Activated CD4-positive, alpha-beta memory T cell treated with anti-CD3 and anti-CD28 coated beads, Interleukin-2, amount 10 ng/mL, durations not matched to agents 7 days and 5 days (primary cell): ENCODE measurements around the gene DLL1. TPM values are rescaled to one million over a fixed set of nuclear protein-coding genes. Genes with fewer than 3 reads are reported as not detected.

ENCODE experiments used
- CTCF ChIA-PET: fragments of 350-600 bp; sonication (Branson Sonifier 250); formaldehyde crosslinking; loops from one replicate; lab custom pipeline; 2021; ENCODE audit warnings: antibody characterized with exemption, inconsistent platforms; lab: Charles Lee
- POLR2A ChIA-PET: fragments of 350-600 bp; sonication (Branson Sonifier 250); formaldehyde crosslinking; loops from one replicate; lab custom pipeline; 2021; ENCODE audit warnings: antibody characterized with exemption; lab: Charles Lee
- DNase-seq: peaks from one replicate; pipeline ENCODE4 v3.0.0-alpha.2; 2020
- H3K27ac Mint-ChIP-seq: one replicate; pipeline ENCODE4 v1.8.0; 2021; ENCODE audit warnings: mild to moderate bottlenecking, mixed read lengths
- H3K27me3 Mint-ChIP-seq: one replicate; pipeline ENCODE4 v1.8.0; 2021; ENCODE audit warnings: mixed read lengths
- H3K36me3 Mint-ChIP-seq: one replicate; pipeline ENCODE4 v1.8.0; 2021; ENCODE audit warnings: low read depth, mixed read lengths
- H3K4me1 Mint-ChIP-seq: one replicate; pipeline ENCODE4 v1.8.0; 2021; ENCODE audit warnings: mixed read lengths
- H3K4me3 Mint-ChIP-seq: one replicate; pipeline ENCODE4 v1.8.0; 2021; ENCODE audit warnings: mild to moderate bottlenecking, mixed read lengths
- H3K9me3 Mint-ChIP-seq: one replicate; pipeline ENCODE4 v1.8.0; 2021; ENCODE audit warnings: mixed read lengths
- total RNA-seq, 2 experiments: library from RNA; stranded (reverse); gene quantifications; one replicate each; pipeline ENCODE4 v1.2.3, GENCODE V29; 2021

Gene DLL1
- total RNA-seq, 2 experiments from 2014 or later = 0.20 TPM; not detected in 1

GRCh38 chr6:170254315-170255213 lies 36.3 kb downstream of the DLL1 start:
- no peak overlapping the region for H3K4me3 Mint-ChIP-seq
- no peaks in the 10 kb centered on the region for H3K9me3 Mint-ChIP-seq
- no peak overlapping the region for H3K27ac Mint-ChIP-seq
- ChIA-PET POLR2A (no interaction called here), CTCF (no interaction called here)
- H3K36me3 Mint-ChIP-seq = no peaks in the 10 kb centered on the region
- H3K27me3 Mint-ChIP-seq = peaks cover 12% of the 10 kb centered on the region
- no peak for DNase-seq
- no peaks in the 10 kb centered on the region for H3K4me1 Mint-ChIP-seq

DNA sequence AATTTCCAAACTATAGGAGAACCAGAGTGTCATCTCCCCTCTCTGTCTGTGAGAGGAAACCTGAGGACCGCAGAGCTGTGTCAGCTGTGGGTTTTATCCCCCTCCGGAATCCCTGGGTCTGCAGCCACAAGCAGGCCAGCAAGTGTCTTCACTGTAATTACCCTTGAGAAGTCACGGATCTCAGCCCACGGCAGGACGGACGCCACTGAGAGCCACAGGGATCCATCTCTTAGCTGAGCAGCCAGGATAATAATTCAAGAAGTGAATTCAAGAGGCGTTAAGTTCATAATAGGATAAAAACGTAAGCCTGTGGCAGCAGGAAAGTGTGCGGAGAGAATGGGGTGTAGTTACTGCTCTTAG lies 37.0 kb downstream of the DLL1 start:
- Mint-ChIP-seq H3K9me3 (no peaks in the 10 kb centered on the region), H3K36me3 (no peaks in the 10 kb centered on the region), H3K27ac (no peak overlapping the region), H3K27me3 (peaks cover 12% of the 10 kb centered on the region), H3K4me1 (no peaks in the 10 kb centered on the region), H3K4me3 (no peak overlapping the region)
- POLR2A ChIA-PET = no interaction called here
- CTCF ChIA-PET = no interaction called here
- no peak for DNase-seq

DNA sequence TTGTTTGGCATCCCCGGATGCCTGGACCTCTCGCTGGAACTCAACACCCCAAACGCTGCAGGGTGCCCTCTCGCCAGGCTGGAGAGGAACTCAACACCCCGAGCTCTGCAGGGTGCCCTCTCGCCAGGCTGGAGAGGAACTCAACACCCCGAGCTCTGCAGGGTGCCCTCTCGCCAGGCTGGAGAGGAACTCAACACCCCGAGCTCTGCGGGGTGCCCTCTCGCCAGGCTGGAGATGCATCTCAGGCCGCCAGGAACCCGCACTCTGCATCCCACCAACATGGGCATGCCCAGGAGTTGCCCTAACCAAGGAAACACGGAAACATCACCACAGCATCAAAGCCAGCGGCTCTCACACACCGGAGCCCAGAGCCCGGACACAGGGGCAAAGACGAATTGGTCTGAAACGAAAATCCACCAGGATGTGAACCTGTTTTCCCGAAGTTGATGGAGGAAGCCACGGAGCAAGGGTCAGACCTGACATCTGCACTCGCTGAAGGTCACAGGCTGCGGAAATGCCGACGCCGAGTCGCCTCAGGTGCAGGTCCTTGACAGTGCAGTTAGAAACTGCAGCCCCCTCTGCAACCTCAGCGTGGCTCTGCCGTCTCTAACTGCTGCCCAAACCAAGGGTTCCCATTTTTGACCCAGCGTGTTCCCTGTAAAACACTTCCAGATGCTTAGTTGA lies 37.5 kb downstream of the DLL1 start:
- ChIA-PET POLR2A (no interaction called here), CTCF (no interaction called here)
- Mint-ChIP-seq H3K4me1 (no peaks in the 10 kb centered on the region), H3K4me3 (no peak overlapping the region), H3K36me3 (no peaks in the 10 kb centered on the region), H3K27ac (no peak overlapping the region), H3K9me3 (no peaks in the 10 kb centered on the region), H3K27me3 (peaks cover 7% of the 10 kb centered on the region)
- DNase-seq = no peak

DNA sequence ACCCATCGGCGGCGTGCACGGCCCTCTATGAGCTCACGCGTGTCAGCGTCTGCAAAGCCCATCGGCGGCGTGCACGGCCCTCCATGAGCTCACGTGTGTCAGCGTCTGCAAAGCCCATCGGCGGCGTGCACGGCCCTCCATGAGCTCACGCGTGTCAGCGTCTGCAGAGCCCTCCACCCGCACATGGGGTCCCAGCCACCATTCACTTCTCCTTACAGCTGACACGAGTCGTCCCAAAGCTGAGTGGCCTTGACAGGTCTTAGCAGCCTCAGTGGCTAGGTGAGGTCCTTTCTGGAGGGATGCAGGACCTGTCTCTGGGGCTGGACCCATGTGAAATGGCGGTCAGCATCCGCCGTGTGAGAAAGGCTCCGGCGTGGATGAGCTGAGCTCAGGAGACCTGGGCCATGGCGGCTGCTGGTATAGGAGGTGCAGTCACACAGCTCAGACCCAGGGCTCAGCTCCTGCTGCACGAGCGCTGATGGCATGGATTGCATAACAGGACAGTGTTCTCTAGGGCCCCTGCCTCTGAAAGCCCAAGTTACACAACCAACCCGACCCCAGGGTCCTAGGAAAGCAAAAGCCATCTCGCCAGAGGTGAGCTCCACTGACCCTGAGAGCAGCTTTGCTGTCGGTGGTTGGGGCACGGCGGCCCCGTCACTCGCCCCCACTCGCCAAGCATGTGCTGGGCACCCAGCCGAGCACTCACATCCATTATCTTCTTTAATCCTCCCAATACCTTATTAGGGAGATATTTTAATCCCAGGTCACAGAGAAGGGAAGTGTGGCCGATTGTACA lies 38.9 kb downstream of the DLL1 start:
- no peaks in the 10 kb centered on the region for H3K27me3 Mint-ChIP-seq
- H3K4me1 Mint-ChIP-seq = no peaks in the 10 kb centered on the region
- no peak overlapping the region for H3K4me3 Mint-ChIP-seq
- no peak overlapping the region for H3K27ac Mint-ChIP-seq
- H3K9me3 Mint-ChIP-seq = no peaks in the 10 kb centered on the region
- CTCF ChIA-PET = no interaction called here
- no peaks in the 10 kb centered on the region for H3K36me3 Mint-ChIP-seq
- POLR2A ChIA-PET = no interaction called here
- DNase-seq = no peak

DNA sequence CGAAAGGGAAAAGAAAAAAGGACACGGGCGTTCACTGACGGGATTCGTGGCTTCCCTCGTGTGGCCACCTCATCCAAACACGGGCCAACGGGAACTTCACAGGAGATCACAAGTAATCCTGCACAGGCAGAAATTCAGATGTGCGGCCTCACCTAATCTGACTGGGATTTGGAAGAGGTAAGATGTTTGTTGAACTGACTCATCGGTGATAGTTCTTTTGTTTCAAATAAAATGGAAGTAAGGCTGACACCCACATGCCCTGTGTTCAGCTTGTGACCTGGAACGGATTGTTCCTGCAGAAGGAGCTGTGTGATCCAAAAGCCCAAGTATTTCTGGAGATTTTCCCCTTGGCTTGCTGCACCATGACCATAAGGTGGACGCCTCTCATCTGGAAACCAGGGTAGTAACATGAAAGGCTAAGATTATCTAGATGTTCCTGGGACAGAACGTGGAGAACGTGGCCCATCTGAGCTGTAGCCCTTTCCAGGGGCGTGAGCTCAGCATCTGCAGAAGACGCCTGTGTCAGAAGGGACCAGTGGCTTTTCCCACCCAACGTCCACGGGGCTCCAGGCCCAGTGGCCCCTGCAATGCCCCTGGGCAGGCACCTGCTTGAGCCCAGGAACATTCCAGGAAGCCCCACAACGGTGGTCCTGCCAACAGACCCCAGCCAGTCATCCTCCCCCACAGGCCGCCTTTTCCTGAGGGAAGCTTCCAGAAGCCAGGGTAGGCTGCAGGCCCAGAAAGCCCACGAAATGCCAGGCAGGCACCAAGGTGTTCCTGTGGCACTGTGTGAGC lies 39.7 kb downstream of the DLL1 start:
- ChIA-PET CTCF (no interaction called here), POLR2A (no interaction called here)
- no peaks in the 10 kb centered on the region for H3K4me1 Mint-ChIP-seq
- no peaks in the 10 kb centered on the region for H3K9me3 Mint-ChIP-seq
- no peak for DNase-seq
- H3K36me3 Mint-ChIP-seq = no peaks in the 10 kb centered on the region
- H3K27me3 Mint-ChIP-seq = no peaks in the 10 kb centered on the region
- H3K27ac Mint-ChIP-seq = no peak overlapping the region
- H3K4me3 Mint-ChIP-seq = no peak overlapping the region

DNA sequence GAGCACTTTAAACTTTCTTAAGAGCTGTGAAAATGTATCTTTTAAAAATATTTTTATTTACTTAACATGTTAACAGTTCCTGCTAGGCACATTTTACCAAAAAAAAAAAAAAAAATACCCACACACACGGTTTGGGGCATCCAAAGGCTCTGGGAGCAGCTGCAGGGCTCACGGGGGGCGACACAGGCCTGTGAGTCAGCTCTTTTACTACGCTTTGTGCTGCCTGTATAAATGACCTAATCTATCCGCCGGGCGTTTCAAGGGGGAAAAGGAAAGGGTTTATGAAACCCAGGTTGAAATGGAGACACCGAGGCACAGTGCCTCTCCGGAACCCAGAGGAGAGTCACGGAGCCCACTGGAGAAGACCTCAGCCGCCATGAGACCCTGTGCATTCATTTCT lies 40.4 kb downstream of the DLL1 start:
- Mint-ChIP-seq H3K9me3 (no peaks in the 10 kb centered on the region), H3K36me3 (no peaks in the 10 kb centered on the region), H3K27ac (no peak overlapping the region), H3K4me3 (no peak overlapping the region), H3K4me1 (no peaks in the 10 kb centered on the region), H3K27me3 (no peaks in the 10 kb centered on the region)
- ChIA-PET CTCF (no interaction called here), POLR2A (no interaction called here)
- DNase-seq = no peak

DNA sequence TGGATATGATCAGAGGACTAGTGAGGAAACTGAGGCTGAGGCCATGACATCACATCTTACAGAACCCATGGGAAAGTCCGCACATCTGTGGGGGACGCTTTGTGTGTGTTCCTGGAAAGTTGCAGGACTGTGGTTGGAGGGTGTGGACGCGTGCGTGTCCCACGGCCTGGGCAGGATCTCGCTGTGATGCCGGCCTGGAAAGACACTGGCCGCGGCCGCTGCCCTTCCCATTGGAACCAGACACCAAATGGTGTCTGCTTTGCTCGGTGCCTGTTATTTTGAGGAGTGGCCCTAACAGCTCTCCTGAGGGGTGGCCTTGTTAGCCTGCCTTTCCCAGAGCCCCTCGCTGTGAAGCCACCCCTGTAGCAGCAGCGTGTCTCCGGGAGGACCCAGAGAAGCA lies 41.1 kb downstream of the DLL1 start:
- no peaks in the 10 kb centered on the region for H3K4me1 Mint-ChIP-seq
- no peaks in the 10 kb centered on the region for H3K27me3 Mint-ChIP-seq
- no peak for DNase-seq
- no peak overlapping the region for H3K4me3 Mint-ChIP-seq
- ChIA-PET POLR2A (no interaction called here), CTCF (no interaction called here)
- no peaks in the 10 kb centered on the region for H3K9me3 Mint-ChIP-seq
- H3K36me3 Mint-ChIP-seq = no peaks in the 10 kb centered on the region
- H3K27ac Mint-ChIP-seq = no peak overlapping the region

- ChIA-PET POLR2A (no interaction called here), CTCF (no interaction called here)
- no peaks in the 10 kb centered on the region for H3K27me3 Mint-ChIP-seq
- no peaks in the 10 kb centered on the region for H3K4me1 Mint-ChIP-seq
- no peaks in the 10 kb centered on the region for H3K36me3 Mint-ChIP-seq
- no peak for DNase-seq
- no peak overlapping the region for H3K4me3 Mint-ChIP-seq
- H3K9me3 Mint-ChIP-seq = no peaks in the 10 kb centered on the region
- no peak overlapping the region for H3K27ac Mint-ChIP-seq
Observed at GRCh38 chr6:170248861-170249600, 41.8 kb downstream of the DLL1 start.

- Mint-ChIP-seq H3K9me3 (no peaks in the 10 kb centered on the region), H3K27ac (no peak overlapping the region), H3K36me3 (no peaks in the 10 kb centered on the region), H3K27me3 (no peaks in the 10 kb centered on the region), H3K4me1 (no peaks in the 10 kb centered on the region), H3K4me3 (no peak overlapping the region)
- DNase-seq = no peak
- ChIA-PET CTCF (no interaction called here), POLR2A (no interaction called here)
Observed at GRCh38 chr6:170248111-170248805, 42.6 kb downstream of the DLL1 start.

GRCh38 chr6:170247178-170247701 lies 43.6 kb downstream of the DLL1 start:
- Mint-ChIP-seq H3K27me3 (no peaks in the 10 kb centered on the region), H3K36me3 (no peaks in the 10 kb centered on the region), H3K4me1 (no peaks in the 10 kb centered on the region), H3K4me3 (no peak overlapping the region), H3K27ac (no peak overlapping the region), H3K9me3 (no peaks in the 10 kb centered on the region)
- ChIA-PET CTCF (no interaction called here), POLR2A (no interaction called here)
- no peak for DNase-seq

- no peaks in the 10 kb centered on the region for H3K4me1 Mint-ChIP-seq
- no peaks in the 10 kb centered on the region for H3K9me3 Mint-ChIP-seq
- ChIA-PET CTCF (no interaction called here), POLR2A (no interaction called here)
- no peaks in the 10 kb centered on the region for H3K27me3 Mint-ChIP-seq
- no peak overlapping the region for H3K4me3 Mint-ChIP-seq
- no peak for DNase-seq
- no peaks in the 10 kb centered on the region for H3K36me3 Mint-ChIP-seq
- no peak overlapping the region for H3K27ac Mint-ChIP-seq
Observed at GRCh38 chr6:170245475-170245992, 45.3 kb downstream of the DLL1 start.
